Activated B cell treated with CpG ODN at 0.5 μM for 24 hours (primary cell): Measurements from ENCODE around the gene SCP2. TPM values are rescaled to one million over a fixed set of nuclear protein-coding genes. Genes with fewer than 3 reads are reported as not detected.

Experiments
- ATAC-seq: fragments of 200-7000 bp; cut with Tn5 transposase; one replicate; pipeline ENCODE4 v1.10.0; 2021; ENCODE audit warnings: low read depth, mild to moderate bottlenecking, moderate library complexity
- CTCF ChIA-PET: fragments of 350-600 bp; sonication (Branson Sonifier 250); formaldehyde crosslinking; loops from one replicate; lab custom pipeline; 2021; ENCODE audit warnings: antibody characterized with exemption; lab: Charles Lee
- POLR2A ChIA-PET: fragments of 350-600 bp; sonication (Branson Sonifier 250); formaldehyde crosslinking; loops from one replicate; lab custom pipeline; 2021; ENCODE audit warnings: antibody characterized with exemption; lab: Charles Lee
- DNase-seq: peaks from one replicate; pipeline ENCODE4 v3.0.0; 2022
- H3K27ac Mint-ChIP-seq: one replicate; pipeline ENCODE4 v1.8.0; 2020; ENCODE audit warnings: mixed read lengths
- H3K27me3 Mint-ChIP-seq: one replicate; pipeline ENCODE4 v1.8.0; 2021; ENCODE audit warnings: mixed read lengths
- H3K36me3 Mint-ChIP-seq: one replicate; pipeline ENCODE4 v1.8.0; 2021; ENCODE audit warnings: low read depth, mixed read lengths
- H3K4me1 Mint-ChIP-seq: one replicate; pipeline ENCODE4 v1.8.0; 2021; ENCODE audit warnings: mixed read lengths
- H3K4me3 Mint-ChIP-seq: one replicate; pipeline ENCODE4 v1.8.0; 2020; ENCODE audit warnings: mild to moderate bottlenecking, mixed read lengths
- H3K9me3 Mint-ChIP-seq: one replicate; pipeline ENCODE4 v1.8.0; 2020; ENCODE audit warnings: mixed read lengths
- intact Hi-C: fragments of 100-400 bp; cut with micrococcal nuclease; formaldehyde crosslinking; loops from one replicate; pipeline ENCODE4 v1.15.1; 2024
- total RNA-seq: library from RNA; stranded (reverse); gene quantifications from 2 replicates; pipeline ENCODE4 v1.2.3, GENCODE V29; 2022
- TF ChIP-seq, protein P1 (sequence below): fragments of 200-600 bp; IDR thresholded peaks from one replicate; pipeline ENCODE4 v1.8.0; 2022; ENCODE audit warnings: antibody characterized with exemption, mild to moderate bottlenecking

SCP2 gene
- total RNA-seq, 1 donor from 2014 or later = 72.2 TPM

DNA sequence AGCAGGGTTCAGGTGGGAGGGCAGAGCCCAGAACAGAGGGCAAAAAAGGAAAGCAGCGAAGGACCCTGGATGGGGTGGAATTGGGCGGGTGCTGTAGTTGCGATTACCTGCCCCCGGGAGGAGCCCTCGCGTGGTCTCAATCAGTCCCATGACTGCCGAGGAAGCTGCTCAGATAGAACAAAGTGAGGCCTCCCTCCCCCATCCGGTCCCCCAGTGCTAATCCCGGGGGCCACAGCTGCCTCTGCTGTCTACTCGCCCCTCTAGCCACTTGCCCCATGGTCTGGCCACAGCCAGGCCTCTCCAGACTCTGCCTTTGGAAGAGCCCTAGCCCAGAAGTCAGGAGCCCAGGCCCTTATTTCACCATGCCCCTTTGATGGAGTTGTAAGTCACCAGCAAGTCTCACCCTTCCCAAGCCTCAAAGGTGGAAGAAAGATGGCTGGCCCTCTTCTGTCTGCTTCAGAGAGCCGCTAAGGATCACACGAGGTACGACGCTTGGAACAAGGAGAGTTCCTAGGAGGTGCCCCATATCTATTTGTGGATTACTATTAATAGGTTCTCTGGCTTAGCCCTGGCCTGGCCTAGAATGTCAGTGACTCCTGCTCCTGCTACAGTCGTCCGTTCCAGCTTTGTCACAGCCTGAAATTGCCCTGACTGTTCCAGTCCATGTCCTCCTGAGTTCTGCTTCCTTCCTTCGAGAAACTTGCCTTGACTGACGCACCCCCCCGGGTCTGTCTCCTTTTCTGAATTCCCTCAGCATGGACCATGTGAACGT lies 22.0 kb upstream of the SCP2 start:
- ATAC-seq (peak; percentile 68), DNase-seq (no peak)
- no peak overlapping the region for H3K27ac Mint-ChIP-seq
- ChIA-PET CTCF (no interaction called here), POLR2A (interaction anchor here (1.3 kb wide), 1 partner anchor 17 kb away, joined by 10 read pairs; the partner anchor contains the start of gene ECHDC2)
- TF ChIP-seq, protein P1, sequence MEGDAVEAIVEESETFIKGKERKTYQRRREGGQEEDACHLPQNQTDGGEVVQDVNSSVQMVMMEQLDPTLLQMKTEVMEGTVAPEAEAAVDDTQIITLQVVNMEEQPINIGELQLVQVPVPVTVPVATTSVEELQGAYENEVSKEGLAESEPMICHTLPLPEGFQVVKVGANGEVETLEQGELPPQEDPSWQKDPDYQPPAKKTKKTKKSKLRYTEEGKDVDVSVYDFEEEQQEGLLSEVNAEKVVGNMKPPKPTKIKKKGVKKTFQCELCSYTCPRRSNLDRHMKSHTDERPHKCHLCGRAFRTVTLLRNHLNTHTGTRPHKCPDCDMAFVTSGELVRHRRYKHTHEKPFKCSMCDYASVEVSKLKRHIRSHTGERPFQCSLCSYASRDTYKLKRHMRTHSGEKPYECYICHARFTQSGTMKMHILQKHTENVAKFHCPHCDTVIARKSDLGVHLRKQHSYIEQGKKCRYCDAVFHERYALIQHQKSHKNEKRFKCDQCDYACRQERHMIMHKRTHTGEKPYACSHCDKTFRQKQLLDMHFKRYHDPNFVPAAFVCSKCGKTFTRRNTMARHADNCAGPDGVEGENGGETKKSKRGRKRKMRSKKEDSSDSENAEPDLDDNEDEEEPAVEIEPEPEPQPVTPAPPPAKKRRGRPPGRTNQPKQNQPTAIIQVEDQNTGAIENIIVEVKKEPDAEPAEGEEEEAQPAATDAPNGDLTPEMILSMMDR = no peak
- H3K9me3 Mint-ChIP-seq = no peaks in the 10 kb centered on the region
- H3K27me3 Mint-ChIP-seq = no peaks in the 10 kb centered on the region
- intact Hi-C loops = no loop called here
- peaks cover 7% of the 10 kb centered on the region for H3K36me3 Mint-ChIP-seq
- no peak overlapping the region for H3K4me3 Mint-ChIP-seq
- no peaks in the 10 kb centered on the region for H3K4me1 Mint-ChIP-seq

DNA sequence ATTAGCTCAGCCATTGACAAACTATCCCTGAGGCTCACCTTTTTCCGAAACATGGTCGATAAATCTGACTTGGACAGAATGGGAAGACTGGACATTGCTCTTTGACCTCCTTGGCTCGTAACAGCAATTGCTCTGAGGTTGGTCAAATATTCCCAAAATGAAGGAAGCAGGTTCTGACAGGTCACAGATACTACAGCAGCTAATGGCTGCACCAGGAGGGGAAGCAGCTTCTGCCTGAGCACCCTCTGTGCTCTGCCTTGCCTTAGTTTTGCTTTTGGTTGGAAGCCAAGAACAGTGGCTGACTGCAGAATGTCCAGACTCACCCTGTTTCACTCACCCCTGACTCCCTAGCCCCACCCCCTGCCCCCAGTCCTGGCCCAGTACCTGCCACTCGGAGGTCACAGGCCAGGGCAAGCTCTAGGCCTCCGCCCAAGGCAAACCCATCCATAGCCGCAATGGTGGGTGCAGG lies 20.9 kb upstream of the SCP2 start:
- Mint-ChIP-seq H3K9me3 (no peaks in the 10 kb centered on the region), H3K4me3 (no peak overlapping the region), H3K27me3 (no peaks in the 10 kb centered on the region), H3K27ac (no peak overlapping the region), H3K36me3 (peaks cover 7% of the 10 kb centered on the region), H3K4me1 (no peaks in the 10 kb centered on the region)
- POLR2A ChIA-PET = no interaction called here
- DNase-seq = no peak
- ATAC-seq = no peak
- intact Hi-C loops = no loop called here
- CTCF ChIA-PET = no interaction called here
- TF ChIP-seq, protein P1 = no peak

DNA sequence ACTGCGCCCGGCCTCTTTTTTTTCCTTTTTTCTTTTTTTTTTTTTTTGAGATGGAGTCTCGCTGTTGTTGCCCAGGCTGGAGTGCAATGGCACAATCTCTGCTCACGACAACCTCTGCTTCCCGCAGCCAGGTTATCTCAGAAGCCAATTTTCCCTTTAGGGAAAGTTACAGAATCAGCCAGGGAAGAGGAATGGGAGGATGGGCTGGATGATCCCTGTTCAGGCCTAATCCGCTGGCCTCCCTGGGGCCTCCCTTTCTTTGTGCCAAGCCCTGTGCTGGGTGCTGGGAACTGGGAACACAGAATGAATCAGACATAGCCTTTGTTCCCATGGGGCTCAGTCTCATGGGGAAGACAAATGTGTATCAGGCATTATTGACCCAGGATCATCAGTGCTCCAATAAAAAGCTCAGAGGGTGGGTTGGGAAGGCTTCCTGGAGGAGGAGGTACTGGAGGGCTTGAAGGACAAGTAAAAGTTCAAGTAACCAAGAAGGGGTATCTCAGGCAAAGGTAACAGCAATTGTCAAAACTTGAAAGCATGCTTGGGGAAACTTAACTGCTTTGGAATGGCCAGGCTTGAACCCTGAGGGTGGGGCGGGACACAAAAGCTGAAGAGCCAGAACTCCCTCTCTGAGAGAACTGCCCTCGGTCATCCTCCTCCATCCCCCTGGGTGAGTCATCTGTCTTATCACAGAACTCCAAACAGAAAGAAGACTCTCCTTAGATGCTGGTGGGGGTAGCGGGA lies 19.8 kb upstream of the SCP2 start:
- TF ChIP-seq, protein P1 = no peak
- CTCF ChIA-PET = no interaction called here
- intact Hi-C loops = no loop called here
- POLR2A ChIA-PET = no interaction called here
- DNase-seq (no peak), ATAC-seq (no peak)
- Mint-ChIP-seq H3K27ac (no peak overlapping the region), H3K9me3 (no peaks in the 10 kb centered on the region), H3K4me1 (no peaks in the 10 kb centered on the region), H3K27me3 (no peaks in the 10 kb centered on the region), H3K36me3 (peaks cover 7% of the 10 kb centered on the region), H3K4me3 (no peak overlapping the region)

DNA sequence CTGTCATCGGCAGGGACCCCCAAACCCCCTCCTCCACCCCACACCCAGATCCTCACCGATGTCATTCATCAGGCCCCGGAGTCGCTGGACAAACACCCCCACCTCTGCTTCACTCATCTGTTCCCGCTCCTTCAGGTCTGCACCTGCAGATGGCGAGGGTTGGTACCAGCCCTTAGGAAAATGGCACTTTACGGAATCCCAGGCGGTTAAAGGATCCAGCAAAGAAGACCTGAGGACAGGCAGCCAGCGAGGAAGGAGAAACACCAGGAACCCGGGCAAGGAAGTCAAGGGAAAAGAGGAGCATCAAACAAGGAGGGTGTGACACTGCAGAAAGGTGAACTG lies 19.3 kb upstream of the SCP2 start:
- ATAC-seq = no peak
- ChIA-PET POLR2A (no interaction called here), CTCF (no interaction called here)
- peaks cover 7% of the 10 kb centered on the region for H3K36me3 Mint-ChIP-seq
- TF ChIP-seq, protein P1 = no peak
- intact Hi-C loops = no loop called here
- H3K4me3 Mint-ChIP-seq = no peak overlapping the region
- no peak overlapping the region for H3K27ac Mint-ChIP-seq
- H3K9me3 Mint-ChIP-seq = no peaks in the 10 kb centered on the region
- H3K4me1 Mint-ChIP-seq = no peaks in the 10 kb centered on the region
- H3K27me3 Mint-ChIP-seq = no peaks in the 10 kb centered on the region
- no peak for DNase-seq

DNA sequence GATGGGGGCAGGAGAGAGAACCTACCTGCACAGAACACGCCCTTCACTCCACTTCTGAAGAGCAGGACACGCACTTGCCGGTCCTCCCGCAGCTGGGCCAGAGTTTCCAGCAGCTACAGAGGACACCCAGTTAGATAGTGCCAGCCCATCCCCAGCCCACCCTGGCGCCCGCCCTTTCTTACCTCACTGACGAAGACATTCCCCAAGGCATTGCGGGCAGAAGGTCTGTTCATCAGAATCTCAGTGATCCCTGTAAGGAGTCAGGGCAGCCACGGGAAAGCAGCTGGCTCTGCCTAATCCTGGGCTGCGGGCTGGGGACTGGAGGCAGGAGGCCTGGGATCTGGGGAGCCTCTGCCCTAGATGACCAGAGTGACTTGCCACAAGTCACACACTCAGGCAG lies 15.5 kb upstream of the SCP2 start:
- ChIA-PET CTCF (no interaction called here), POLR2A (no interaction called here)
- ATAC-seq (no peak), DNase-seq (no peak)
- intact Hi-C loops = no loop called here
- H3K27me3 Mint-ChIP-seq = no peaks in the 10 kb centered on the region
- H3K4me3 Mint-ChIP-seq = no peak overlapping the region
- H3K27ac Mint-ChIP-seq = no peak overlapping the region
- H3K9me3 Mint-ChIP-seq = no peaks in the 10 kb centered on the region
- TF ChIP-seq, protein P1 = no peak
- H3K4me1 Mint-ChIP-seq = no peaks in the 10 kb centered on the region
- peaks cover 9% of the 10 kb centered on the region for H3K36me3 Mint-ChIP-seq
